Ovary (tissue), 3 donors: ENCODE data around the gene ITIH4.

Source experiments
- EP300 ChIP-seq: sonication (generic); formaldehyde crosslinking; IDR thresholded peaks from one replicate; pipeline ENCODE4 v1.6.1; 2017; ENCODE audit warnings: antibody characterized with exemption
- POLR2A ChIP-seq: fragments of 450-650 bp; IDR thresholded peaks from one replicate; pipeline ENCODE4 v1.6.1; 2017; ENCODE audit warnings: antibody characterized with exemption, mild to moderate bottlenecking, moderate library complexity
- TF ChIP-seq, protein P1 (sequence below), 3 donors: fragments of 450-650 bp in 2 of 3; fragments of 200-600 bp in 1 of 3; IDR thresholded peaks; one replicate each; pipeline versions ENCODE4 v1.5.1 to v1.8.0; 2016 to 2022; ENCODE audit warnings: antibody characterized with exemption in 3 of 3, mild to moderate bottlenecking in 1 of 3
- donor health status: DM: no; HTN: no; CAD: no.

DNA sequence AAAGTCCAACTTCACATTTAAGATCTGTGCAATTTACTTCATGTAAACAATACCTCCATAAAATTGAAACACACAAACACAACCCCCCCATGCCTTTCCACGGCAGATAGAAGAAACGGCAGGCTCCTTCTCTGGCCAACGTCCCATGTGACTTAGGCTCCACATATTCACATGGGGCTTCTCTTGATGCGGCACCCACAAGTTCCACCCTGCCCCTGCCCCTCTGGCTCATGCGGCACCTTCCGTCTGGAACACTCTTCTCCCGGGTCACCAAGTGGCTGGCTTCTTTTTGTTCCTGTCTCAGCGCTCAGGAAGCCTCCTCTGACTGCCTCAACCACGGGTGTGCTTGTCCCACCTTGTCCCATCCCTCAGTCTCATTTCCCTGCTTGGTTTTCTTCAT, 41.3 kb upstream of the ITIH4 start:
- TF ChIP-seq, protein P1, sequence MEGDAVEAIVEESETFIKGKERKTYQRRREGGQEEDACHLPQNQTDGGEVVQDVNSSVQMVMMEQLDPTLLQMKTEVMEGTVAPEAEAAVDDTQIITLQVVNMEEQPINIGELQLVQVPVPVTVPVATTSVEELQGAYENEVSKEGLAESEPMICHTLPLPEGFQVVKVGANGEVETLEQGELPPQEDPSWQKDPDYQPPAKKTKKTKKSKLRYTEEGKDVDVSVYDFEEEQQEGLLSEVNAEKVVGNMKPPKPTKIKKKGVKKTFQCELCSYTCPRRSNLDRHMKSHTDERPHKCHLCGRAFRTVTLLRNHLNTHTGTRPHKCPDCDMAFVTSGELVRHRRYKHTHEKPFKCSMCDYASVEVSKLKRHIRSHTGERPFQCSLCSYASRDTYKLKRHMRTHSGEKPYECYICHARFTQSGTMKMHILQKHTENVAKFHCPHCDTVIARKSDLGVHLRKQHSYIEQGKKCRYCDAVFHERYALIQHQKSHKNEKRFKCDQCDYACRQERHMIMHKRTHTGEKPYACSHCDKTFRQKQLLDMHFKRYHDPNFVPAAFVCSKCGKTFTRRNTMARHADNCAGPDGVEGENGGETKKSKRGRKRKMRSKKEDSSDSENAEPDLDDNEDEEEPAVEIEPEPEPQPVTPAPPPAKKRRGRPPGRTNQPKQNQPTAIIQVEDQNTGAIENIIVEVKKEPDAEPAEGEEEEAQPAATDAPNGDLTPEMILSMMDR (IDR thresholded peaks at IDR 0.05) = no peak
- TF ChIP-seq POLR2A (no peak), EP300 (no peak)
